ENCODE measurements around the gene AGAP9.
"Not testable (repeated sequence)": the region's sequence is repeated elsewhere in the genome, so short reads cannot be mapped to it uniquely, and the experiment has no call there.

- not testable (repeated sequence) for TF ChIP-seq CTCF, POLR2A (IDR thresholded peaks at IDR 0.05)
Measured at GRCh38 chr10:47571138-47571912, 47.9 kb upstream of the AGAP9 start.

All from Peyer's patch (tissue), 4 donors.